Fibroblast of skin of right biceps (primary cell): ENCODE measurements around the gene KRT33A.

Experiments
- DNase-seq: peaks from one replicate; pipeline ENCODE4 v3.0.0-alpha.2; 2013

The KRT33A gene

GRCh38 chr17:41327411-41328120 is 23.1 kb downstream of the KRT33A start:
- DNase-seq, result no peak

GRCh38 chr17:41326173-41327145 is 24.2 kb downstream of the KRT33A start:
- no peak for DNase-seq

- DNase-seq, result no peak
These were observed 25.0 kb downstream of the KRT33A start for GRCh38 chr17:41325611-41326010.

- no peak for DNase-seq
These were observed 25.5 kb downstream of the KRT33A start for GRCh38 chr17:41325126-41325525.

GRCh38 chr17:41324180-41325075 is 26.2 kb downstream of the KRT33A start:
- DNase-seq, result peak; percentile 10

- no peak for DNase-seq
These were observed 27.4 kb downstream of the KRT33A start for GRCh38 chr17:41322903-41323895.

- peak; percentile 73 for DNase-seq
These were observed 28.3 kb downstream of the KRT33A start for GRCh38 chr17:41322094-41322902.

- no peak for DNase-seq
These were observed 32.4 kb downstream of the KRT33A start for GRCh38 chr17:41318231-41318630.

GRCh38 chr17:41315814-41316445 is 34.7 kb downstream of the KRT33A start:
- DNase-seq, result no peak

GRCh38 chr17:41315204-41315794 is 35.3 kb downstream of the KRT33A start, which contains the start of gene KRTAP17-1:
KRTAP17-1 (minus strand) TSS chr17:41315710; CDS start chr17:41315650, 60 bp downstream.
- DNase-seq, result no peak

GRCh38 chr17:41311111-41311510 is 39.5 kb downstream of the KRT33A start:
- DNase-seq, result no peak

- DNase-seq, result no peak
These were observed 41.7 kb downstream of the KRT33A start, which contains the start of gene KRTAP16-1 for GRCh38 chr17:41308918-41309359. KRTAP16-1 (minus strand) TSS chr17:41309309; CDS start chr17:41309253, 56 bp downstream.

GRCh38 chr17:41308251-41308917 is 42.2 kb downstream of the KRT33A start:
- no peak for DNase-seq

GRCh38 chr17:41307647-41308046 is 43.0 kb downstream of the KRT33A start:
- peak; percentile 28 for DNase-seq

- DNase-seq, result no peak
These were observed 46.5 kb downstream of the KRT33A start for GRCh38 chr17:41304091-41304490.

- DNase-seq, result no peak
These were observed 47.6 kb downstream of the KRT33A start for GRCh38 chr17:41302981-41303380.

- no peak for DNase-seq
These were observed 48.4 kb downstream of the KRT33A start, which contains the start of gene KRTAP29-1 for GRCh38 chr17:41301916-41302901. KRTAP29-1 (minus strand) TSS chr17:41302851; CDS start chr17:41302851, 0 bp downstream.
